HG02852 (cell line): Measurements from ENCODE around the gene GPR84.
"Not testable (repeated sequence)": the region's sequence is repeated elsewhere in the genome, so short reads cannot be mapped to it uniquely, and the experiment has no call there.

Source experiments
- ATAC-seq: cut with Tn5 transposase; IDR thresholded peaks from one replicate; pipeline ENCODE4 v1.9.1; 2021; ENCODE audit warnings: mild to moderate bottlenecking, moderate library complexity; ENCODE audit not compliant: unreplicated experiment

Gene GPR84

GRCh38 chr12:54356951-54357356 is 7.3 kb downstream of the GPR84 start:
- no peak for ATAC-seq

- no peak for ATAC-seq
Measured at GRCh38 chr12:54356228-54356627, 8.1 kb downstream of the GPR84 start.

GRCh38 chr12:54355104-54355815 is 9.0 kb downstream of the GPR84 start:
- ATAC-seq, result no peak

GRCh38 chr12:54354271-54354670 is 10.0 kb downstream of the GPR84 start:
- ATAC-seq, result not testable (repeated sequence)

GRCh38 chr12:54352891-54353874 is 11.1 kb downstream of the GPR84 start:
- ATAC-seq, result no peak

- no peak for ATAC-seq
Measured at GRCh38 chr12:54352022-54352531, 12.2 kb downstream of the GPR84 start.

GRCh38 chr12:54351341-54351740 is 12.9 kb downstream of the GPR84 start:
- no peak for ATAC-seq

- ATAC-seq, result no peak
Measured at GRCh38 chr12:54350743-54351142, 13.5 kb downstream of the GPR84 start.

GRCh38 chr12:54349679-54350078 is 14.6 kb downstream of the GPR84 start:
- ATAC-seq, result no peak

GRCh38 chr12:54349036-54349435 is 15.2 kb downstream of the GPR84 start:
- no peak for ATAC-seq

GRCh38 chr12:54341378-54342300 is 22.6 kb downstream of the GPR84 start:
- ATAC-seq, result no peak

GRCh38 chr12:54340846-54341245 is 23.4 kb downstream of the GPR84 start:
- no peak for ATAC-seq

GRCh38 chr12:54338698-54339296 is 25.5 kb downstream of the GPR84 start:
- no peak for ATAC-seq

GRCh38 chr12:54337854-54338650 is 26.2 kb downstream of the GPR84 start:
- ATAC-seq, result no peak

- ATAC-seq, result no peak
Measured at GRCh38 chr12:54337280-54337842, 26.9 kb downstream of the GPR84 start.

GRCh38 chr12:54333420-54334034 is 30.8 kb downstream of the GPR84 start:
- ATAC-seq, result no peak

GRCh38 chr12:54331461-54331860 is 32.8 kb downstream of the GPR84 start:
- ATAC-seq, result no peak

- ATAC-seq, result no peak
Measured at GRCh38 chr12:54330442-54330841, 33.8 kb downstream of the GPR84 start.

GRCh38 chr12:54329759-54330158 is 34.5 kb downstream of the GPR84 start:
- no peak for ATAC-seq
